IPS-NIHi11 (cell line): ENCODE measurements around the gene ERFE.
A peak's percentile ranks its signal among the peaks of the same experiment; 100 is the strongest.
"Not testable (repeated sequence)": the region's sequence is repeated elsewhere in the genome, so short reads cannot be mapped to it uniquely, and the experiment has no call there.

Source experiments
- DNase-seq: peaks from one replicate; pipeline ENCODE4 v3.0.0; 2012; ENCODE audit warnings: mixed read lengths, low spot score

The ERFE gene

GRCh38 chr2:238158509-238159070 is at the start of gene ERFE:
Gene ERFE (plus strand): TSS chr2:238158970. CDS start chr2:238159008, 38 bp downstream.
- peak; percentile 91 for DNase-seq

GRCh38 chr2:238113611-238114010 is 45.2 kb upstream of the ERFE start:
- no peak for DNase-seq

- DNase-seq = no peak
These were observed 44.4 kb upstream of the ERFE start for GRCh38 chr2:238114331-238114841.

- DNase-seq = no peak
These were observed 43.7 kb upstream of the ERFE start for GRCh38 chr2:238114851-238115660.

- DNase-seq = not testable (repeated sequence)
These were observed 43.1 kb upstream of the ERFE start for GRCh38 chr2:238115709-238116108.

GRCh38 chr2:238116298-238117198 is 42.2 kb upstream of the ERFE start:
- no peak for DNase-seq

- no peak for DNase-seq
These were observed 41.3 kb upstream of the ERFE start for GRCh38 chr2:238117199-238118154.

GRCh38 chr2:238119756-238120462 is 38.9 kb upstream of the ERFE start:
- DNase-seq = no peak

- peak; percentile 85 for DNase-seq
These were observed 38.1 kb upstream of the ERFE start for GRCh38 chr2:238120463-238121298.

GRCh38 chr2:238121511-238122286 is 37.1 kb upstream of the ERFE start:
- DNase-seq = no peak

- no peak for DNase-seq
These were observed 36.2 kb upstream of the ERFE start for GRCh38 chr2:238122287-238123217.

GRCh38 chr2:238123218-238123971 is 35.4 kb upstream of the ERFE start:
- no peak for DNase-seq

- DNase-seq = no peak
These were observed 34.7 kb upstream of the ERFE start for GRCh38 chr2:238123991-238124470.

- DNase-seq = no peak
These were observed 34.2 kb upstream of the ERFE start for GRCh38 chr2:238124488-238125126.

GRCh38 chr2:238125127-238125885 is 33.5 kb upstream of the ERFE start:
- no peak for DNase-seq

- no peak for DNase-seq
These were observed 32.4 kb upstream of the ERFE start for GRCh38 chr2:238126338-238126737.
